HL-60 (cell line): ENCODE results near the gene MAPKAPK3.
"Not testable (repeated sequence)": the region's sequence is repeated elsewhere in the genome, so short reads cannot be mapped to it uniquely, and the experiment has no call there.

Experiments
- DNase-seq, 2 experiments: peaks; one replicate each; pipeline ENCODE4 v3.0.0-alpha.2; 2010 to 2020; ENCODE audit warnings: low read depth in 1 of 2, low spot score in 1 of 2
- H3K27ac ChIP-seq: fragments of 250-450 bp; sonication (Bioruptor Pico); replicated peaks from 2 replicates; pipeline ENCODE4 v1.5.1; 2020; ENCODE audit warnings: mild to moderate bottlenecking, moderate library complexity
- H3K27me3 ChIP-seq: fragments of 250-450 bp; sonication (Bioruptor Pico); 2 replicates; pipeline ENCODE4 v1.5.1; 2021; ENCODE audit warnings: mild to moderate bottlenecking, moderate library complexity; ENCODE audit not compliant: insufficient read depth, poor library complexity, severe bottlenecking
- H3K4me3 ChIP-seq: replicated peaks from 2 replicates; pipeline ENCODE4 v1.5.1; 2011; ENCODE audit warnings: mild to moderate bottlenecking, control low read depth, low read length; ENCODE audit not compliant: insufficient read depth
- GABPA ChIP-seq: IDR thresholded peaks from 2 replicates; pipeline ENCODE4 v1.6.1; 2012; ENCODE audit warnings: low read depth
- POLR2AphosphoS5 ChIP-seq: IDR thresholded peaks from 2 replicates; pipeline ENCODE4 v1.6.1; 2012; ENCODE audit warnings: low read depth
- SPI1 ChIP-seq: IDR thresholded peaks from 2 replicates; pipeline ENCODE4 v1.6.1; 2012; ENCODE audit warnings: low read depth, mild to moderate bottlenecking, borderline replicate concordance
- TF ChIP-seq, protein P1 (sequence below): IDR thresholded peaks from 2 replicates; pipeline ENCODE4 v1.6.1; 2012; ENCODE audit warnings: low read depth; ENCODE audit not compliant: insufficient replicate concordance
- TF ChIP-seq, protein P2 (sequence below): IDR thresholded peaks from one replicate; pipeline ENCODE4 v1.5.1; 2011; ENCODE audit warnings: low read length, control low read depth, inconsistent platforms; ENCODE audit not compliant: insufficient read depth

The MAPKAPK3 gene

DNA sequence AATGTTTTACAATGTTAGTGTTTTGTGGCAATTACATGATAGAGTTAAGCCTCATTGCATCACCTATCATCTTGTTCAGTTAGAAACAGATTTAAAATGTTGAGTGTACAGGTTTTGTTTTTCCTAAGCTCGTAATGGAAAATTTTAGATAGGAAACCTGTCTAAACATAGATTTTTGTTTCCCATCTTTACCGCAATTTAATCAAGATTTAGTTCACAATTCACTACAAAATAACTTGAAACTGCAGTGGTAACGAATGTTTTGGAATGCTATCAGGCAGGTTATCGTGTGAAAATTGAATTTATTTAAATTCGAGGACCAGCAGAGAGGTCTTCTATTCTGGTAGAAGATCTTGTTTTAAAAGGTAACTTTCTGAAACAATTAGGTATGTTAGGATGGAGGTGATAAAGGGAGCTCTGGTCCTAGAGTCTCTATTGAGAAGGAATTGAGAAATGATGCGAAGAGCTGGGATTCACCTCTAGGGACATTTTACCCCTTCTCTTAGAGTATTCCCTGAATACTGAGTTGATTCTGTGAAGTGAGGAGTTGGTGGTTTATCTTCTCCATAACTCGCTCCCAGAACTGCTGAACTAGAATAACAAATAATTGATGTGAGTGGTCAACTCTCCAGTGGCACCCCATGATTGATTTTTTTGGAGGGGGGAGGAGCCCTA lies 59.2 kb downstream of the MAPKAPK3 start:
- Histone ChIP-seq H3K27ac (no peak overlapping the region), H3K4me3 (no peak overlapping the region), H3K27me3 (peaks cover 53% of the 10 kb centered on the region)
- TF ChIP-seq GABPA (no peak), POLR2AphosphoS5 (no peak), SPI1 (no peak)
- TF ChIP-seq, protein P1, sequence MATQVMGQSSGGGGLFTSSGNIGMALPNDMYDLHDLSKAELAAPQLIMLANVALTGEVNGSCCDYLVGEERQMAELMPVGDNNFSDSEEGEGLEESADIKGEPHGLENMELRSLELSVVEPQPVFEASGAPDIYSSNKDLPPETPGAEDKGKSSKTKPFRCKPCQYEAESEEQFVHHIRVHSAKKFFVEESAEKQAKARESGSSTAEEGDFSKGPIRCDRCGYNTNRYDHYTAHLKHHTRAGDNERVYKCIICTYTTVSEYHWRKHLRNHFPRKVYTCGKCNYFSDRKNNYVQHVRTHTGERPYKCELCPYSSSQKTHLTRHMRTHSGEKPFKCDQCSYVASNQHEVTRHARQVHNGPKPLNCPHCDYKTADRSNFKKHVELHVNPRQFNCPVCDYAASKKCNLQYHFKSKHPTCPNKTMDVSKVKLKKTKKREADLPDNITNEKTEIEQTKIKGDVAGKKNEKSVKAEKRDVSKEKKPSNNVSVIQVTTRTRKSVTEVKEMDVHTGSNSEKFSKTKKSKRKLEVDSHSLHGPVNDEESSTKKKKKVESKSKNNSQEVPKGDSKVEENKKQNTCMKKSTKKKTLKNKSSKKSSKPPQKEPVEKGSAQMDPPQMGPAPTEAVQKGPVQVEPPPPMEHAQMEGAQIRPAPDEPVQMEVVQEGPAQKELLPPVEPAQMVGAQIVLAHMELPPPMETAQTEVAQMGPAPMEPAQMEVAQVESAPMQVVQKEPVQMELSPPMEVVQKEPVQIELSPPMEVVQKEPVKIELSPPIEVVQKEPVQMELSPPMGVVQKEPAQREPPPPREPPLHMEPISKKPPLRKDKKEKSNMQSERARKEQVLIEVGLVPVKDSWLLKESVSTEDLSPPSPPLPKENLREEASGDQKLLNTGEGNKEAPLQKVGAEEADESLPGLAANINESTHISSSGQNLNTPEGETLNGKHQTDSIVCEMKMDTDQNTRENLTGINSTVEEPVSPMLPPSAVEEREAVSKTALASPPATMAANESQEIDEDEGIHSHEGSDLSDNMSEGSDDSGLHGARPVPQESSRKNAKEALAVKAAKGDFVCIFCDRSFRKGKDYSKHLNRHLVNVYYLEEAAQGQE, result no peak
- TF ChIP-seq, protein P2, sequence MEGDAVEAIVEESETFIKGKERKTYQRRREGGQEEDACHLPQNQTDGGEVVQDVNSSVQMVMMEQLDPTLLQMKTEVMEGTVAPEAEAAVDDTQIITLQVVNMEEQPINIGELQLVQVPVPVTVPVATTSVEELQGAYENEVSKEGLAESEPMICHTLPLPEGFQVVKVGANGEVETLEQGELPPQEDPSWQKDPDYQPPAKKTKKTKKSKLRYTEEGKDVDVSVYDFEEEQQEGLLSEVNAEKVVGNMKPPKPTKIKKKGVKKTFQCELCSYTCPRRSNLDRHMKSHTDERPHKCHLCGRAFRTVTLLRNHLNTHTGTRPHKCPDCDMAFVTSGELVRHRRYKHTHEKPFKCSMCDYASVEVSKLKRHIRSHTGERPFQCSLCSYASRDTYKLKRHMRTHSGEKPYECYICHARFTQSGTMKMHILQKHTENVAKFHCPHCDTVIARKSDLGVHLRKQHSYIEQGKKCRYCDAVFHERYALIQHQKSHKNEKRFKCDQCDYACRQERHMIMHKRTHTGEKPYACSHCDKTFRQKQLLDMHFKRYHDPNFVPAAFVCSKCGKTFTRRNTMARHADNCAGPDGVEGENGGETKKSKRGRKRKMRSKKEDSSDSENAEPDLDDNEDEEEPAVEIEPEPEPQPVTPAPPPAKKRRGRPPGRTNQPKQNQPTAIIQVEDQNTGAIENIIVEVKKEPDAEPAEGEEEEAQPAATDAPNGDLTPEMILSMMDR, result no peak
- DNase-seq, result no peak

DNA sequence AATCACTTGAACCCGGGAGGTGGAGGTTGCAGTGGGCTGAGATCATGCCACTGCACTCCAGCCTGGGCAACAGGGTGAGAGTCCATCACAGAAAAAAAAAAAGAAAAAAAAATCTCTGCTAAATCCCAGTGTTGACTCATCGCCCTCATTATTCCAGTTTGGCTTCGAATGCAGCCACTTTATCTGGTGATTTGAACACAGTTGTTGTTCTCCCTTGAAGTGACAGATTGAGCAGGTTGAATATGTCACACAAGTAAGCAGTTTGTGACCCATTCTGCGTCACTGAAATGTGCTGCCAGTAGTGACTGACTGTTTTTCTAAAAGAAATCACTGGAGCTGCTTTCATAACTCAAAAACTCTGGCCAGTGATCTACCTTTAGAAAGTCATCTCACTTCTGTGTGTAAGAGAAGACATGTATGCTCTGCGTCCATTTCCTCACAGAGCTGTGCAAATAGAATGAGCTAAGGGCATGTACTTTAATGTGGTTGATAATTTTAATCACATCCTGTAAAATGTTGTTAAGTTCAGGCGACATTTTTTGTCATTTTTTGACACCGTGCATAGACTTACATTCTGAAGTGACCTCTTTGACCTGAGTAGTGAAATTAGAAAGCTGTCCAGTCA lies 70.3 kb downstream of the MAPKAPK3 start:
- H3K27ac ChIP-seq, result no peak overlapping the region
- no peak for DNase-seq
- no peak overlapping the region for H3K4me3 ChIP-seq
- peaks cover 3% of the 10 kb centered on the region for H3K27me3 ChIP-seq
- TF ChIP-seq SPI1 (no peak), POLR2AphosphoS5 (no peak), GABPA (no peak)
- TF ChIP-seq, protein P2, result no peak
- TF ChIP-seq, protein P1, result no peak

DNA sequence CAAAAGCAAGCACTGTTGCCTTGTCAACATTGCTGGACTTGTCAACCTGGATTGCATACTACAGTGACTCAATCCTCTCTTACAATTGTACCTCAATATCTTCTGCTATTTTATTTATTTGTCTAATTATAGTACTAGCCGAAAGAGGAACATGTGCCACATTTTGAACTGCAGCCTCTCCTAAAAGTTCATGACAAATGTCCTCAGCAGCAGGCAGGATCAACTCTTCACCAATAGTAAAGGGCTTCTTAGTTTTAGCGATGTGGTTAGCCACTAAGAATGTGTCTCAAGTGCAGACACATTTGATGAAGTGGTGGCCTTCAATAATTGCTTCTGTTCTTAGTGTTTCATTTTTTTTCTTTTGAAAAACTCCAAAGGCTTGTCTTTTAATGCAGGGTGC lies 71.0 kb downstream of the MAPKAPK3 start:
- TF ChIP-seq, protein P1, result no peak
- TF ChIP-seq POLR2AphosphoS5, result no peak
- TF ChIP-seq, protein P2, result no peak
- TF ChIP-seq GABPA, result no peak
- TF ChIP-seq SPI1, result no peak
- no peak for DNase-seq

DNA sequence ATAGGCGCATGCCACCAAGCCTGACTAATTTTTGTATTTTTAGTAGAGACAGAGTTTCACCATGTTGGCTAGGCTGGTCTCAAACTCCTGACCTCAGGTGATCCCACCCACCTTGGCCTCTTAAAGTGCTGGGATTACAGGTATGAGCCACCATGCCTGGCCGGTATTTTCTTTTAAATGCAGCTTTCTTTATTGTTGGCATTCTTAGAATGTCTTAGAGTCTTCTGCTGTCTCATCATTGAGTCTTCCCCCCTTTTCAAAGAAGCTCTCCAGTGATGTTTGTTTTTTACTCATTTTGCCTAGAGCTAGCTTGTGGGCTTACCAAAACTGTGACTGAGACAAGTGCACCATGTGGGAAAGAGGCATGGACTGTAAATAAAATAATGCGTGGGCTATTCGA lies 71.7 kb downstream of the MAPKAPK3 start:
- not testable (repeated sequence) for H3K4me3 ChIP-seq, H3K27ac ChIP-seq

More for the DNA sequence above, 71.0 kb downstream of the MAPKAPK3 start:
- no peak overlapping the region for H3K27ac ChIP-seq
- H3K27me3 ChIP-seq, result peaks cover 3% of the 10 kb centered on the region
- H3K4me3 ChIP-seq, result no peak overlapping the region

More for the DNA sequence above, 71.7 kb downstream of the MAPKAPK3 start:
- not testable (repeated sequence) for H3K27me3 ChIP-seq, DNase-seq
